ENCODE measurements around the gene CD55. TPM values are rescaled to one million over a fixed set of nuclear protein-coding genes. Genes with fewer than 3 reads are reported as not detected.
A peak's percentile ranks its signal among the peaks of the same experiment; 100 is the strongest.

The CD55 gene
- total and polyA plus RNA-seq, 2 of the 8 experiments (the other 6 are each of a cell fraction or from before 2014, with no cell fraction given), result 20.1 to 22.8 TPM

DNA sequence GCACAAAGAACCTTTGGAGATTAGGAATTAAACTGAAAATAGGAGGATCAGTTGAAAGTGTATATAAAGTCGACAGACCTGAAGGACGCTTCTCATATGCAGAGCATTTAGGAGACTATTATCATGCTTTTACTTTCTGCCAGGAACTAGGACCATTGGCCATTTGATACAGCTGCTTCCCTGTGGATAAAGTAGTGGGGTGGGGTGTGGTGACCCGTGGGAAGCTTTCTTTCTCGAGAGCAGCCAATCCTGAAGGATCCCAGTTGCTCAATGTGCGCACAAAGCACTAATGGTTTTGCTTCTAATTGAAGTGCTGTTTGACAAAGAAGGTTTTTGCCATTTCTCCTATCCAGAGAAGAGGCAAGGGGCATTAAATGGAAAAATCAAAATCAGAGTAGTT lies 14.9 kb upstream of the CD55 start:
- ChIA-PET POLR2A (ENCODE audit: partially characterized antibody) (interaction anchor here (0.6 to 1.5 kb wide), 2 partner anchors 9 to 15 kb away, joined by 4 to 5 read pairs; no protein-coding TSS in a partner anchor), CTCF (ENCODE audit: partially characterized antibody) (interaction anchor here (0.5 to 1.0 kb wide), 2 partner anchors 91 to 1480 kb away, joined by 3 read pairs; no protein-coding TSS in a partner anchor)
- Histone ChIP-seq H4K20me1 (replicated peaks in 1 of 2; ENCODE audit: control insufficient read depth in 1 of 2, insufficient read depth in 2 of 2, low read length in 2 of 2) (no peaks in the 10 kb centered on the region), H3K9ac (replicated peaks in 1 of 4; ENCODE audit: extremely low read depth in 1 of 4, low read depth in 3 of 4, low read length in 3 of 4) (no peak overlapping the region), H3K4me1 (replicated peaks in 1 of 4; ENCODE audit: control insufficient read depth in 3 of 4, insufficient read depth in 4 of 4, low read length in 3 of 4) (peaks cover 2 to 8% (median 3%) of the 10 kb centered on the region in 4 experiments; a peak in 5 of 7 replicates), H3K79me1 (ENCODE audit: low read depth, low read length) (no peaks in the 10 kb centered on the region), H2BK12ac (ENCODE audit: low read depth, low read length) (no peak overlapping the region), H4K5ac (ENCODE audit: insufficient read length, low read depth, low read length) (no peak overlapping the region), H4K91ac (replicated peaks; ENCODE audit: insufficient read length, low read length) (no peak overlapping the region), H3K27me3 (replicated peaks in 1 of 4; ENCODE audit: control insufficient read depth in 3 of 4, extremely low read depth in 1 of 4, insufficient read depth in 3 of 4, low read length in 3 of 4) (no peaks in the 10 kb centered on the region), H2BK20ac (ENCODE audit: low read length) (no peak overlapping the region), H3K4me2 (ENCODE audit: insufficient read depth in 1 of 2, low read depth in 2 of 2, low read length in 2 of 2) (0 out of 4 replicates have a peak overlapping the region, but pooled peaks have one; percentile 6 to 15), H3K56ac (replicated peaks; ENCODE audit: insufficient read length, low read depth, low read length) (no peak overlapping the region), H3K14ac (ENCODE audit: insufficient read length) (no peak overlapping the region), H4K8ac (ENCODE audit: extremely low read depth, insufficient read depth, low read length) (no peak overlapping the region), H3K23me2 (ENCODE audit: low read depth, low read length) (no peaks in the 10 kb centered on the region), H3K79me2 (ENCODE audit: control insufficient read depth in 1 of 2, insufficient read depth in 2 of 2, low read length in 2 of 2) (no peaks in the 10 kb centered on the region), H3K4me3 (ENCODE audit: extremely low read depth in 1 of 4, insufficient read depth in 2 of 4, low read depth in 3 of 4, low read length in 4 of 4) (0 out of 8 replicates have a peak overlapping the region, but pooled peaks of 1 of the 4 experiments have one; percentile 0), H2AK5ac (ENCODE audit: low read depth, low read length) (no peak overlapping the region), H2BK5ac (ENCODE audit: low read depth, low read length) (no peak overlapping the region), H3K4ac (replicated peaks; ENCODE audit: insufficient read length, low read depth, low read length) (no peak overlapping the region), H2BK15ac (ENCODE audit: low read length) (no peak overlapping the region), H3K9me3 (ENCODE audit: insufficient read depth in 2 of 2, low read depth in 1 of 2, low read length in 1 of 2) (no peaks in the 10 kb centered on the region), H3K27ac (ENCODE audit: low read depth, low read length) (no peak overlapping the region), H2BK120ac (replicated peaks; ENCODE audit: low read depth, low read length) (no peak overlapping the region), H3K23ac (ENCODE audit: insufficient read length) (no peak overlapping the region), H3K36me3 (ENCODE audit: control insufficient read depth in 2 of 4, insufficient read depth in 4 of 4, low read length in 3 of 4) (no peaks in the 10 kb centered on the region), H2AFZ (ENCODE audit: low read length) (peak overlapping the region; percentile 54), H3K18ac (ENCODE audit: extremely low read depth, low read length) (no peak overlapping the region; the same call in 1 of the 2 replicates)
- DNase-seq (ENCODE audit: low read depth in 1 of 2, low spot score in 2 of 2), result no peak
- FAIRE-seq, result no peak
- TF ChIP-seq CBX8 (IDR thresholded peaks at IDR 0.05; ENCODE audit: borderline replicate concordance, low read depth, low read length) (no peak), GTF2F1 (IDR thresholded peaks at IDR 0.05; ENCODE audit: borderline replicate concordance, low read depth, low read length) (no peak), RFX5 (IDR thresholded peaks at IDR 0.05; ENCODE audit: borderline replicate concordance, low read depth, low read length) (no peak), TAF7 (optimal IDR thresholded peaks at IDR 0.05; ENCODE audit: borderline replicate concordance, low read depth, low read length) (no peak), KDM1A (IDR thresholded peaks at IDR 0.05; ENCODE audit: borderline replicate concordance, low read length) (no peak), FOSL1 (IDR thresholded peaks at IDR 0.05; ENCODE audit: insufficient read depth, low read depth, low read length) (no peak), TAF1 (IDR thresholded peaks at IDR 0.05; ENCODE audit: low read depth, low read length) (no peak), EGR1 (IDR thresholded peaks at IDR 0.05; ENCODE audit: borderline replicate concordance, low read depth, low read length) (no peak), SP1 (IDR thresholded peaks at IDR 0.05; ENCODE audit: low read depth, low read length) (no peak), BRCA1 (IDR thresholded peaks at IDR 0.05; ENCODE audit: low read depth, low read length) (no peak), RBBP5 (IDR thresholded peaks at IDR 0.05; ENCODE audit: borderline replicate concordance, low read depth, low read length) (no peak)
- 37% methylated on average over 5 of the region's 5 CpGs; no CpG with 5 or more reads in 1 of the 2 experiments for WGBS, 2 experiments (ENCODE audit: extremely low coverage in 1 of 2, insufficient coverage in 1 of 2, insufficient read length in 1 of 2, insufficient replicate concordance in 2 of 2, low coverage in 1 of 2, low lambda C conversion rate in 2 of 2, missing lambda C conversion rate in 1 of 2)
